Inferior parietal cortex (tissue), 1 donor: ENCODE results near the gene NR4A1.
A peak's percentile ranks its signal among the peaks of the same experiment; 100 is the strongest.

Experiments
- DNase-seq: peaks from one replicate; pipeline ENCODE4 v3.0.0-alpha.2; 2016; ENCODE audit errors: extremely low spot score

Gene NR4A1

DNA sequence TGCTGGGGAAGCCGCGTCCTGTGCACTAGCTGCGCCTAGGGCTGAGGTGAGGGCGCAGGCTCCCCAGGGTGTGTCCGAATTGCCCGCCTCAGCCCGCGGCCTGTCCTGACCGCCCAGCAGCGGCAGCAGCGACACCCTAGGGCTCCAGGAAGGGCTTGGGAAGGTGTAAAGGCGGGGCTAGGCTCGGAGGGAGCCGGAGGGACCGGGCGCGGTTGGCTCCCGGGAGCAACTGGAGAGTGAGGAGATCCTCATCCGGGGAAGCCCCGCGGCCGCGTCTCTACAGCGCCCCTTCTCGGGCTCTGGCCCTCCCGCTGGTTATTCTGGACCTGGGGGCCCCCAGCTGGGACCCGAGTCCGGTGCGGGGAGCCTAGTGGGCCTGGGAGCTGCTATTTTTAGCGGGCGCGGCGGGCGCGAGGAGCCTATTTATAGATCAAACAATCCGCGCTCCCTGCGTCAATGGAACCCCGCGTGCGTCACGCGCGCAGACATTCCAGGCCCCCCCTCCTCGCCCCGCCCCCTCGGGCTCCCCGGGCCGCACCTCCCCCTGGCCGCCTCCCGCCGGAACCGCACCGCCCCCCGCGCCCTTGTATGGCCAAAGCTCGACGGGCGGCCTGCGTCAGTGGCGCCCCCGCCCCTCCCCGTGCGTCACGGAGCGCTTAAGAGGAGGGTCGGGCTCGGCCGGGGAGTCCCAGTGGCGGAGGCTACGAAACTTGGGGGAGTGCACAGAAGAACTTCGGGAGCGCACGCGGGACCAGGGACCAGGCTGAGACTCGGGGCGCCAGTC lies at the start of gene NR4A1:
Gene NR4A1 (plus strand): TSS at position 685 of the 784 bp plus-strand sequence. CDS start 2,887 bp downstream, outside the sequence.
- DNase-seq, result peak; percentile 73

DNA sequence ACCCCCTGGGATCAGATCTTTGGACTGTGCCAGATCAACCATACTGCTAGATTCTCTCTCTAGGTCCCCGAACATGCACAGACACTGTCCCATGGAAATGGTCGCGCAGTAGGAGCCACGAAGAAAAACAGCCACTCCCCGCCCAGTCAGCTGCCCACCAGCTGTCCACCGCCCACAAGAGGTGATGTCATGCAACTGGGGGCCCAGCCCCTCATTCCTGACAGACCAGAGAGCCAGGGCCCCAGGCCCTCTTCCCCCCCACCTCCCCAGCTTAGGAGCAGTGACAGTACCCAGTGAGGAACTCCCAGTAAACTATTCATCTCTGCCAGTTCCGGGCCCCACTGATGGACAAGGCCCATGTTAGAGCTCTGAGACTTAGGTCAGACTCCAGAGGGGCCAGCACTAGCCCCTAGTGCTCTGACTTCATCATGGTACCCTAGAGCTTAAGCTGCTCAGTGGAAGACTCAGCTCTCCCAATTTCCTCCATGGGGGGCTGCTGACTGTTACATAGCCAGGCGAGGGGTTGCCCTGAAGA lies 48.2 kb upstream of the NR4A1 start:
- no peak for DNase-seq

DNA sequence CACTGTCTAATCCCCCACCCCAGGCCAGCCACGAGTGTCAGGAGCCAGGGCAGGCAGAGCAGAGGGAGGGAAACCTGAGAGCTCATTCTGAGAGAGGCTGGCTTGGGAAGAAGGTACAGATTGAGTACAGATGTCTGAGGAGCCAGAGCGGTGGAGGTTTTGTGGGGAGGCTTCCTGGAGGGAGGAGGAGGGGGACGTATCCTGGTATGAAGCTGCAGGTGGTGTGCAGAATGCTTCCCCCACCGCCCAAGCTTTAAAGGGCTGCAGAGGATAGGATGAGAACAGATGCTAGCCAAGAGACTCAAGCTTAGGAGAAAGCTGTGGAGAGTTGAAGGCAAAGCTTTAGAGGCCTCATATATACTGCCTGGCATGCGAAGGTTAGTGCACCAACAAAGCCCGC lies 47.7 kb upstream of the NR4A1 start:
- no peak for DNase-seq

DNA sequence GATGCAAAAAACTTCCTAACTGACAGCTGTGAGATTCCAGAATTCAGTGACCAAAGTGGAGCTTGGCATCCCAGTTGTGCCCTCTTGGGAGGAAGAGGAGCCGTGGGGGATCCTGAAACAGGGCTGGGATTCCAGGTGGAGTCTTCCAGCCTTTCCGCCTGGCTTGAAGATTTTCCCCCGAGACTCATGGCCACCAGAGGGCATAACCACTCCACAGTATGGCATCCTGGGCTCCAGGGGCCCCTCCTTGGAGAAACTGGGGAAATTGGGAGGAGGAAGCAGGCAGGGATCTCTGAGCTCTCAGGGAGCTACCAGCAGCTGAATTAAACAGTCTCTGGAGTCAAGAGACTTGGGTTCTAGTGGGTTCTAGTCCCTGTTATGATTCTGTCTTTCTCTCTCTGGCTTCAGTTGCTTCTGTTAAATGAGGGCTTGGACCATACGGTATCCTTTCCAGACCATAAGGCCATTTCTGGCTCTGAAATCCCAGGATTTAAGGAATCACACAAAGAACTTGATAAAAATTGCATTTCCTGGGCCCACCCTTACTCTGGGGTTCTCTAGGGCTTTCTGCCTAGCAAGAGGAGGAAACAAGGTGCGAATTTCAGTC lies 47.1 kb upstream of the NR4A1 start:
- DNase-seq, result peak; percentile 88

DNA sequence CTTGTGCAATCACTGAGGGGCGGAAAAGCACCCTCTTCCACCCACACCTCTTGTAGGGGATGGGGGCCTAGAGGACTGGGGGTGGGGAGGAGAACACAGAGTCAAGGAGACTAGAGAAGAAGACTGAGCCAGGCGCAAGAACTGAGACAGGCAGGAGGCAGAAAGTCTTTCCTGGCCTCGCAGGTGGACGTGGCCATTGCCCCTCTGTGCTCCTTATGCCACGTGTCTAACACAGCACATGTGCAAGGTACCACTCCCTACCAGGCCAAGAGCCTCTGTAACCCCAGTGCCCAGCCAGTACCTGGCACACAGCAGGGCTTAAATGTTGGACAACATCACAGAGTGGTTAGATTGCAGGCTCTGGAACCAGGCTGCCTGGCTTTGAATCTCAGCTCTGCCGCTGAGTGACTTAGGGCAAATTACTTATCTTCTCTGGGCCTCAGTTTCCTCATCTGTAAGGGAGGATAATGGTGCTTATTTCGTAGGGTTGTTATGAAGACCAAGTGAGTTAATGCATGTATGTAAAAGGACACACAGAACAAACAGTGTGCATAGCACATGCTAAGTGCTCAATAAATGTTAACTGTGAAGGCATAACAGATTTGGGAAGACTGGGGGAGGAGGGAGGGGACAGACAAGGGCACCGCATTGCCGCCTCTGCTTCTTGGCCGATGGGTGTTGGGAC lies 45.9 kb upstream of the NR4A1 start:
- DNase-seq, result no peak

DNA sequence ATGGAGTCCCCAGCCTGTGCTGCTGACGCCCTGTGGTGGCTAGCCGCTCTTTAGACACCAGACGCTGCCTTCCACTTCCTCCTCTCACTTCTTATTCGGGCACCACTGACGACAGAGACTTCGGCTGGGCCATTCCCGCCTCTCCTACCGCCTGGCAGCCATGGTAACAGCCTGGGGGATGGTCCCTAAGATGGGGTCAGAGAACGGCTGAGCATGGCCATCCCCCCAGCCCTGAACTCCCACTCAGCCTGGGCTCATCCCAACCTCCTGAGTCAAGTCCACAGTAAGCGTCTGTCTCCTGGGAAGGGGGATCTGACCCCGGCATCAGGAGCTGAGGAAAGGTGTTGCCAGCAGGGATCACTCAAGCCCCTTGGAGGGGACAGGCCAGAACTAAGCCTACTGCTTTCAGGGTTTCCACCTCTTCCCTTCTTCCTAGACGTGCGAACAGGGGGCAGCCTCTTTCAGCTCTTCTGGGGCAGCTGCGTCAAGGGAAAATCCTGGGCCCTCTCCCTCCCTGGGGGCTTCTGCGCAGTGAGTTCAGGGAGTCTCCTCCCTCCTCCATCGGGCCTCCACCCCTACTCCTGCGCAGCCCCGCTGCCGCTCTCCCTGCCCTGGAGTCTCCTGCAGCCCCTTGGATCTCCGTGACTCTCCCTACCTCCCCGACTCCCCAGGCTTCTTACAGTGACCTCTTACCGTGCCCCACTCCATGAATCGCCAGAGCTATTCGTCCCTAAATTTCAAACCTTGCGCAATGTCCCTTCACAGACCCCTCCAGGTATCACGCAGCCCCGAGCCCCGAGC lies 45.1 kb upstream of the NR4A1 start:
- DNase-seq, result no peak

DNA sequence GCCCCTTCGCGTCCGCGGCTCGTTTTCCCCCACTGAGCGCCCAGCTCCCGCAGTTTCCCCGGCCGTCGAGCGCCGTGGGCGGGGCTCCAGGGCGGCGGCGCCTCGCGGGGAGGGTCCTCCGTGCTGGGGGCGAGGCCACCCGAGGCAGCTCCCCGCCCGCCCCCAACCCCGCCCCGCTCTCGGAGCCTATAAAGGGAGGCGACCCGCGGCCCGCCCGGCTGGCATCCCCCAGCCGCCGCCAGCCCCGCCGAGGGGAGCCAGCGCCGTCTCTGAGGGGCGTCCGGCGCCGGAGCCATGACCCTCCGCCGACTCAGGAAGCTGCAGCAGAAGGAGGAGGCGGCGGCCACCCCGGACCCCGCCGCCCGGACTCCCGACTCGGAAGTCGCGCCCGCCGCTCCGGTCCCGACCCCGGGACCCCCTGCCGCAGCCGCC lies 44.5 kb upstream of the NR4A1 start, which contains the start of gene TAMALIN:
Gene TAMALIN (plus strand): TSS at position 221 of the 432 bp plus-strand sequence. CDS start 74 bp downstream, at position 295.
- DNase-seq, result no peak

DNA sequence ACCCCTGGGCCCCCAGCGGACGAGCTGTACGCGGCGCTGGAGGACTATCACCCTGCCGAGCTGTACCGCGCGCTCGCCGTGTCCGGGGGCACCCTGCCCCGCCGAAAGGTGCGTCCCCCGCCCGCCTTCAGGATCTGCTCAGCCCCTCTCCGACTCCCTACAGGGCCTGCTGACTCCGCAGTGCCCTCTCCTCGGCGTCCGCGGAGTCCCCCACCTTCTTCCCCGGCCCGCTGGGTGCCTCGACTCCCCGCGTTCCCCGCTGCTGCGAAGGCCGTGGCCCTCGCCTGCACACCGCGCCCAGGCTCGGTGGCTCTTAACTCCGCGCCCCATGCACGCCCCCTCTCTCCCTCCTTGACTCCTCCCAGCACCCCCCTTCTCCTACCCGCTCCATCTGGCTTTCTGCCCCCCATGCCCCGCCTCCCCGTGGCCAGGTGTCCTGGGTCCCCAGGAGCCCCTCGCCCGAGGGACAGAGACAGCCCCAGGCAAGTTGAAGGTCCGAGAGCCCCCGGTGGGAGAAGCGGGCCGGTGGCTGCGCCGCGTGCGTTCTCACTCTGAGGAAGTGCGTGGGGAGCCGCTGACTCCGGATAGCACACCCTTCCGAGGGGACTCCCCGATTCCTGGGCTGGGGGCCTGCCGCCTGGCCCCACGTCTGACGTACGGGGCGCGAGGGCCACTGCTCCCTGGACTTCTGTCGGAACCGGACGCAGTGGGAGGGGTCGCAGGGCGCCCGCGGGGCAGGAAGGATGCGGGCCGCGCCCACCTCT lies 43.9 kb upstream of the NR4A1 start:
- DNase-seq, result no peak

DNA sequence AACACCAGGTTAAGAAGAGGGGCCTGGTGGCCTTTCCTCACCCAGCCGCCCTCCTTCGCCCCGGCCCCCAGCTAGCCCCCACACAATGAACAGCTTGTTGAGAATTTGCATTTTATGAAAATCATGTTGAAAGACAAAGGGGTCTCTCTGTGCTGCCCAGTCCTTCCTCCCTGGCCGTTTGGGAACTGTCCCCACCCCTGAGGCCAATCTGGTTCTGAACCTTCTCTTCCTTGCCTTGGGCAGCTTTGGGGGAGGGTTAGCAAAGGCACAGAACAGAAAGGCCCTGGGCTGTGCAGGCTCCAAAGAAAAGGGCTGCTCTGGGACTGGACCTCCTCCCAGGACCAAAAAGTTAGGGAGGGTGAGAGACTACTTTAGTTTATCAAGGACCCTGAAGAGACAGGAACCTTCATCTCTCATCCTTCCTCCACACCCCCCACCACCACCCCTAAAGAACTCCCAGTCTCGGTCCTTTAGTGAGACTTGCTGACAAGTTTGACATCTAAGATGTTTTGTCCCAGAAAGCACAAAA lies 43.2 kb upstream of the NR4A1 start:
- no peak for DNase-seq

DNA sequence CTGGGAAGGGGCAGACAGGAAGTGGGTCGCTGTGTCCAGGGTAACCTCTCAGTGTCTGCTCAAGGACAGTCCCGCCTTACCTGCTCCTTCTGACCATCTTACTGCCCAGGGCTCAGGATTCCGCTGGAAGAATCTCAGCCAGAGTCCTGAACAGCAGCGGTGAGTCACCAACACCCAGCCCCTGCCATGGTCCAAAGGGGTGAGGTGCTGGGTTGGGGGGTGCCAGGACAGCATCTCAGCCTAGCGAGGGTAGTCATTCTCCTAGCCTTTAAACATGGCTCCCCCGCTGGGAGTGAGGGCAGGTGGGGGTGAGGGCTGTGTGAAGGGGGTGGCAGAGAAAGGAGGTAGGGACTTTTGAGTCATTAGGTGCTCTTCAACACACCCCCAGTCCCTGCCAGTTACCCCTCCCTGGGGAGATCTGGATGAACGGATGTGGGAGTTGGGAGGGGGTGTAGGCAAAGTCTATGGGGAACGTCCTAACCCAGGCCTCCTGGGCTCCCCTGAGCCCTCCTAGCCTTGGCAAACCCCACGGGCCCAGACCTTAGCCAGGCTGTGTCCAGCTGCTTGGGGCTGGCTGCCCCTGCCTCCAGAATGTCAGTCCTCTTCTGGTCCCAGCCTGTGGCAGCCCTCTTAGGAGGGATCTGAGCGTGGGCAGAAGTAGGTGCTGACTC lies 42.0 kb upstream of the NR4A1 start:
- DNase-seq, result no peak

DNA sequence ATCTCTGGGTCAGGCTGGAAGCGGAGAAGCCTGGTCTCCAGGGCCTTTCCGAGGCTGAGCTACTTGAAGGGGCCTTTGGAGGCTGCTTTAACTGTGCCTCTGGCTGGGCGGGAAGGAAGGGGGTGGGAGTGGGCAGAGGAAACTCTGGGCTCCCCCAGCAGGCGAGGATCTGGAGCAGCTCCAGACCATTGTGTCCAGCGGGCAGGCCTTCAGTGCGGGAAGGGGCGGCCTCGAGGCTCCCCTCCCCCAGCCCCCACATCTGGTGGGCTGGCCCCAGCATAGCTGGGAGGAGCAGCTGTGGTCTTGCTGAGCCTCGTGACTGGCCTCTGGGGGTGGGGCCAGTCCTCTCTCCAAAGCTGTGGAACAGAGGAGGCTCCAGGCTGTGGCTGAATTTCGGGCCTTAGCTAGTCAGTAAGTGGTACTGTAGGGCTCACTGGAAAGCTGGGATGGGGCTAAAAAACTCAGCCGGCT lies 41.1 kb upstream of the NR4A1 start:
- peak; percentile 72 for DNase-seq

DNA sequence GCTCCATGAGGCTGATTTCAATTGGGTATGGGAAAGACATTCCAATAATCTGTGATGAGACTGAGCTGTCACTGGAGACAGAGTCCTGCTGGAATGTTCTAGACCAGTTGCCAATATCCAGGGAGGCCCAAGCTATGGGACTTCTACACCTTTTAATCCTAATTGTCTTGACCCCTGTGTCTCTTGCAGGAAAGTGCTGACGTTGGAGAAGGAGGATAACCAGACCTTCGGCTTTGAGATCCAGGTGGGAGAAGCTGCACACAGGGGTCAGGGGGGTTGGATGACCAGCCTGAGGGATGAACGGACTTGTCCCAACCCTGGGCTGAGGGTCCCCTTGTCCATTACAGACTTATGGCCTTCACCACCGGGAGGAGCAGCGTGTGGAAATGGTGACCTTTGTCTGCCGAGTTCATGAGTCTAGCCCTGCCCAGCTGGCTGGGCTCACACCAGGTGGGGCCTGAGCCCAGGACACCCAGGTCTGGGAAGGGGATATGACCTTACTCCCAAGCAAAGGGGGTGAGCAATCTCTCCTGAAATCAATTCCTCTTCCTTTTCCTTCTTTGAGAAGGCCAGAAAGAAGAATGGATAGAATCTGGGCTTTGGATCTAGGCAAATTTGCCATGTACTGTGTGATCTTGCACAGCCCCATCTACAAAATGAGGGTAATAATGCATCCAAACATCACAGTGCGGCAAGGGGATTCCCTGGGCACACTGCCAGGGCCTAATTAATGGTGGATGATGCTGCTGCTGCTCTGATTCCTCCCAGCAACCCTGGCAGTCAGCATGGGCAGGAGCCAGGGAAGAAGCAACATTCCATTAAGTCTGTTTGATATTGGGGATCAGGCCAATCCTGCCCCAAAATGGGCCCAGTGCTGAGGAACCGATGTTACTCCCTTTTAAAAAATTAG lies 40.3 kb upstream of the NR4A1 start:
- no peak for DNase-seq

DNA sequence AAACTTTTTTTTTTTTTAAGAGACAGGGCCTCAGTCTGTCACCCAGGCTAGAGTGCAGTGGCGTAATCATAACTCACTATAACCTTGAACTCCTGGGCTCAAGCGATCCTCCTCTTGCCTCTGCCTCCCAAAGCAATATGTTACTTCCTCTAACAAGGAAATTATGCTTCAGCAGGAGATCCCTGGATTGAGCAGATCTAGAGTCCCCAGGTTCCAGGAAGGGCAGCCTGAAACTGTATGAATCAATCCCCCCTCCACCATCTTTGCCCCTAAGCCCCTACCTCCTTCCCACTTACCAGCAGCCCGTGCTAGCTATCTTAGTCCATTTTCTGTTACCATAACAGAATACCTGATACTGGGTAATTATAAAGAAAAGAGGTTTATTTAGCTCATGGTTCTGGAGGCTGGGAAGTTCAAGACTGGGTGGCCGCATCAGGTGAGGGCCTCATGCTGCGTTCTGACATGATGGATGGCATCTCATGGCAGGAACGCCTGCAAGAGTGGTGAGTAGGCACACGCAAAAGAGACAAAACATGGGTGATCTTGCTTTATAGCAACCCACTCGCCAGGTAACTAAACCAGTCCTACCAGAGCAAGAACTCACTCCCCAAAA lies 39.5 kb upstream of the NR4A1 start:
- DNase-seq, result no peak

DNA sequence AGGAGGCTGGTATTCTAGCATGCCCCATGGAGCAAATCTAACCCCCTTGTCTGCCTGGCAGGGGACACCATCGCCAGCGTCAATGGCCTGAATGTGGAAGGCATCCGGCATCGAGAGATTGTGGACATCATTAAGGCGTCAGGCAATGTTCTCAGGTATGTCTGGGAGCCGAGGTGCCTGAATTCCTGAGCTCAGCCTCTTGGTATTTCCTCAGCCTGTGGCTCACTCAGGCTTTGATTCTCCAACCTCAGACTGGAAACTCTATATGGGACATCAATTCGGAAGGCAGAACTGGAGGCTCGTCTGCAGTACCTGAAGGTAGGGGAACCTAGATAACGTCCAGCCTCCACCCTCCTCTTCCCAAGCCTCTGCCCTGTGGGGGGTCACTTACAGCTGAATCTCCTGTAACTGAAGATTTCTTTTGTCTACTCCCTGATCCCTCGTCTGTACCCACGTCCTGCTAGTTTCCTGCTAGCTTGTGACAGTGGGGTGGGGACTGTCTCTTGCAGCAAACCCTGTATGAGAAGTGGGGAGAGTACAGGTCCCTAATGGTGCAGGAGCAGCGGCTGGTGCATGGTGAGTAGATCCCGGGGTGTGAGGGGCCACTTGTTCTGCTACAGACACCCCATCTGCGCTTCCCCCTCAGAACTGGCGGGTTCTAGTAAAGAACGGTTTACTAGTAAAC lies 37.5 kb upstream of the NR4A1 start:
- no peak for DNase-seq

DNA sequence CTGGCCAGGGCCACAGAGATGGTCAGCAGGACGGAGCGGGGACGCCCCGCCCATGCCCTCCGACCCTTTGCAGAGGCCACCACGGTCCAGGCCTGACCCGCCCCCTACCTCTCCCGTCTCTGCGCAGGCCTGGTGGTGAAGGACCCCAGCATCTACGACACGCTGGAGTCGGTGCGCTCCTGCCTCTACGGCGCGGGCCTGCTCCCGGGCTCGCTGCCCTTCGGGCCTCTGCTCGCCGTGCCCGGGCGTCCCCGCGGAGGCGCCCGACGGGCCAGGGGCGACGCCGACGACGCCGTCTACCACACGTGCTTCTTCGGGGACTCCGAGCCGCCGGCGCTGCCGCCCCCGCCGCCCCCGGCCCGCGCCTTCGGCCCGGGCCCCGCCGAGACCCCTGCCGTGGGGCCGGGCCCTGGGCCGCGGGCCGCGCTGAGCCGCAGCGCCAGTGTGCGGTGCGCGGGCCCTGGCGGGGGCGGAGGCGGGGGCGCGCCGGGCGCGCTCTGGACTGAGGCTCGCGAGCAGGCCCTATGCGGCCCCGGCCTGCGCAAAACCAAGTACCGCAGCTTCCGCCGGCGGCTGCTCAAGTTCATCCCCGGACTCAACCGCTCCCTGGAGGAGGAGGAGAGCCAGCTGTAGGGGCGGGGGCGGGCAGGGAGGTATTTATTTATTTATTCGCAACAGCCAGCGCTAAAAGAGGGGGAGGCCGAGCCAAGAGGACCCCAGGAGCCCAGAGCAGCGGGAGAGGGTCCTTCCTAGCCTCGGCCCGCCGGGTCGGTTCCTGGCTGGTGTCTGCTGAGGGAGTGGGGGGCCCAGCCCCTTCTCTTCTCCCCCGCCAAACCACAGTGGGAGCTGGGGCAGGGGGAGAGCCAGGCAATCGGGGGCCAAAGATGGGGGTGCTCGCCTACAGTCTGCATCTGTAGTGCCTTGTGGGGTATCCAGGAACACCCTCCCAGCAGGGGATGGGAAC lies 36.4 kb upstream of the NR4A1 start:
- no peak for DNase-seq

DNA sequence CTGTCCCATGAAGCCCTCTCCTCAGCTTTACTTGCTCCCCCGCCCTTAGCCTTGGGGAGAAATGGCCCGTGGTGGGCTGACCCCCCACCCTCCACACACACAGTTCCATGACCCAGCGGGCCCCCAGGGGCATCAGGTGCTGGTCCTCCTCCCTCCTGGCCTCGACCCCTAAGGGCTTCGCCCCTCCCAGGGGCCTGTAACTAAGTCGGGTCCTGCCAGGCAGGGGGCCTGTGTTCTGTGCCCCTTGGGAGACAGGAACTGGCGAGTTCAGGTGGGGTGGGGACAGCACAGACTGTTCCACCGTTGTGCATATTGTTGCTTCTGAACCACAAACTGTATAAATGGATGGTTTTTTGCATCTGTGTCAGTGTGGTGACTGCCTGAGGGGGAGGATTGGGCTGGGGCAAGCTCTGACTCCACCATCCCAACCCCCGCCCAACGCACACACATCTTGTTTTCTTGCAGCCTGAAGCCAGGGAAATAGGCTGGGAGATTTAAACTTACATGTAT lies 35.7 kb upstream of the NR4A1 start:
- no peak for DNase-seq
